Transverse colon (tissue), 4 donors: ENCODE measurements around the gene ZNF823.

Experiments used
- EP300 ChIP-seq: sonication (generic); formaldehyde crosslinking; IDR thresholded peaks from one replicate; pipeline ENCODE4 v1.6.1; 2017; ENCODE audit warnings: antibody characterized with exemption, low read depth
- POLR2A ChIP-seq: fragments of 450-650 bp; IDR thresholded peaks from one replicate; pipeline ENCODE4 v1.6.1; 2016; ENCODE audit warnings: antibody characterized with exemption, mild to moderate bottlenecking, moderate library complexity
- POLR2AphosphoS5 ChIP-seq, 3 donors: sonication (generic); formaldehyde crosslinking; IDR thresholded peaks; one replicate each; pipeline ENCODE4 v1.6.1; 2016; ENCODE audit warnings: antibody characterized with exemption in 3 of 3
- TF ChIP-seq, protein P1 (sequence below), 5 experiments: fragments of 200-600 bp in 3 of 5; fragments of 450-650 bp in 2 of 5; sonication (generic) in 3 of 5; IDR thresholded peaks; 1 replicate in 2 of 5; 2 replicates in 3 of 5; pipeline ENCODE4 v1.5.1; 2016 to 2017; ENCODE audit warnings: antibody characterized with exemption in 5 of 5, inconsistent platforms in 3 of 5, mild to moderate bottlenecking in 2 of 5, moderate library complexity in 1 of 5

DNA sequence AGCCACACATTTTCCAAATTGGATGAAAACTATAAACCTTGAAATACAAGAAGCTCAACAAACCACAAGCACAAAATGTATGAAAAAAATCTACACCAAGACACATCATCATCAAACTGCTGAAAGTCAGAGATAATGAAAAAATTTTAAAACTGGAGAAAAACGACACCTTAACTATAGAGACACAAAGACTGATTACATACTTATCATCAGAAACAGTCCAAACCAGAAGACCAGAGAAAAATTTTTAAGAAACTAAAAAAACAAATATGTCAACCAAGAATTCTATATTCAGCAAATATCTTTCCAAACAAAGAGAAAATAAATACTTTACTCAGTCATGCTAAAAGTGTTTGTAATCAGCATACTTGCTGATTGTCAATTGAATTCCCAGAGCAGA is 8.5 kb upstream of the ZNF823 start:
- TF ChIP-seq POLR2A (no peak), POLR2AphosphoS5 (IDR thresholded peaks at IDR 0.05) (no peak), EP300 (no peak)
- TF ChIP-seq, protein P1, sequence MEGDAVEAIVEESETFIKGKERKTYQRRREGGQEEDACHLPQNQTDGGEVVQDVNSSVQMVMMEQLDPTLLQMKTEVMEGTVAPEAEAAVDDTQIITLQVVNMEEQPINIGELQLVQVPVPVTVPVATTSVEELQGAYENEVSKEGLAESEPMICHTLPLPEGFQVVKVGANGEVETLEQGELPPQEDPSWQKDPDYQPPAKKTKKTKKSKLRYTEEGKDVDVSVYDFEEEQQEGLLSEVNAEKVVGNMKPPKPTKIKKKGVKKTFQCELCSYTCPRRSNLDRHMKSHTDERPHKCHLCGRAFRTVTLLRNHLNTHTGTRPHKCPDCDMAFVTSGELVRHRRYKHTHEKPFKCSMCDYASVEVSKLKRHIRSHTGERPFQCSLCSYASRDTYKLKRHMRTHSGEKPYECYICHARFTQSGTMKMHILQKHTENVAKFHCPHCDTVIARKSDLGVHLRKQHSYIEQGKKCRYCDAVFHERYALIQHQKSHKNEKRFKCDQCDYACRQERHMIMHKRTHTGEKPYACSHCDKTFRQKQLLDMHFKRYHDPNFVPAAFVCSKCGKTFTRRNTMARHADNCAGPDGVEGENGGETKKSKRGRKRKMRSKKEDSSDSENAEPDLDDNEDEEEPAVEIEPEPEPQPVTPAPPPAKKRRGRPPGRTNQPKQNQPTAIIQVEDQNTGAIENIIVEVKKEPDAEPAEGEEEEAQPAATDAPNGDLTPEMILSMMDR (IDR thresholded peaks at IDR 0.05) = no peak
